SH-SY5Y (cell line): ENCODE measurements around the gene ABCA1.

Experiments
- GATA2 ChIP-seq: IDR thresholded peaks from 2 replicates; pipeline ENCODE4 v1.6.1; 2011; ENCODE audit warnings: mild to moderate bottlenecking, low read depth, low read length
- GATA3 ChIP-seq: IDR thresholded peaks from 2 replicates; pipeline ENCODE4 v1.6.1; 2011; ENCODE audit warnings: low read depth, mild to moderate bottlenecking, low read length, moderate library complexity

Gene ABCA1

DNA sequence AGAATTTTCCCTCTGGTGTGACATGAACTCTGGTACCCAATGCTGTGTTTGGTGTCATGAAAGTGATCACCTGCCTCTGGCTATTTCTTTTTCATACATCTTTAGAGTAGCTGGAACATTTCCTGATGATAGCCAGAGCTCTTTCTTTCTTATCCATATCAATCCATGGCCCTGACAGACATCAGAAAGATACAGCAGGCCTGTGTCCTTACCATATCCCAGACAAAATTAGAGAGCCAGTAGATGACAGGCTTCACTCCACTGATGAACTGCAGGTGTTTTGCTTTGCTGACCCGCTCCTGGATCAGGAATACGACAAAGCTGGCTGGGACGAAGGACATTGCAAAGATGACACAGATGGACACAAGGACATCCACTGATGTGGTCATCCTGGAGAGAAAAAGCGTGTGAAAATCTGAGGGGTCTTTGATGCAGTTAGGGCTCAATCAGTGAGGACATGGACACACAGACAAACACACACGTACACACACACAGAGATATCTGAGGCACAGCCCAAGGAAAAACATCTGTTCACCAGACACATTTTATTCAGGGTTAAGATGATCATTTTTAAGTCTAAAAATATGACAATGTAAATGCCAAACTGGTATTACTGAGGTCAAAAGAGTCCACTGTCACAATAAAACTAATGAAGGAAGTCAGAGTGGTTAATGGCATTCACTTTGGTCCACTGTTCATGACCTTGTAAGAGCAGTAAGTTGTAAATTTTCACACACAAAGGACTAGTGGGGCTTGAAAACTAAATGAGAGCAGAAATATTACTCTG, 129.6 kb downstream of the ABCA1 start:
- TF ChIP-seq GATA2, result peak; percentile 89
- peak; percentile 67 for TF ChIP-seq GATA3

DNA sequence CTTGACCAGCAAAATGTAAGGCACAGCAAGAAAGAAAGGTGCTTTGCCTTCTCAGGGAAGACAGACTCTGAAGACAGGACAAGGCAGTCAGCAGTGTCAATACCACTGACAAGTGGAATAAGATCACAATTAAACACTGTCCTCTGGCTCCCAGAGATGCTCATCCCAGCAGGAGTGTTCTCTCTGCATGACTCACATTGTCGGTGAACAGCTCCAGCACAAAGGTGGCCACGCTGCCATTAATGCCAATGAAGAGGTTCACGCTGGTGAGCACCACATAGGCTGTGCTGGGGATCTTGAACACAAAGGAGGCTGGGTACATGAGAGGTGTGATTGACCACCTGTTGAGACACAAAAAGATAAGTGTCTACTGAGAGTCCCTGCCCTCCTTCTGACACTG, 132.1 kb downstream of the ABCA1 start:
- no peak for TF ChIP-seq GATA3
- no peak for TF ChIP-seq GATA2

DNA sequence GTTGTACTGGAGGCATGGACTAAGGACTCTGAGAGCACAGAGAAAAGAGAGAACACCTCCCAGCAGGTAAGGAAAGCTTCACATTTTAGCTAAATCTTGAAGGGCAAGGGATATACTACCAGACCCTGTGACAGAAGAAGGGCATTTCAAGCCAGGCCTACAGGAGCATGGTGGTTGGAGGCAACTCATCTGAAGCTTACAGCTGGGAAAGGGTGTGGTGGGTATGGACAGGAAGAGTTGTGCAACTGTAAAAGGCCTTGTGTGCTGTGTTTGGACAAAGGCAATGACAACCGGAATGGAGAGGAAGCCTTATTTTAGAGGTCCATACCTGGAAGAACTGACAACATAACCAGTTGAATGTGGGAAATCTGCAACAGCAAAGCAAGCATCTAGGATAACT, 132.9 kb downstream of the ABCA1 start:
- TF ChIP-seq GATA2 (no peak), GATA3 (no peak)

DNA sequence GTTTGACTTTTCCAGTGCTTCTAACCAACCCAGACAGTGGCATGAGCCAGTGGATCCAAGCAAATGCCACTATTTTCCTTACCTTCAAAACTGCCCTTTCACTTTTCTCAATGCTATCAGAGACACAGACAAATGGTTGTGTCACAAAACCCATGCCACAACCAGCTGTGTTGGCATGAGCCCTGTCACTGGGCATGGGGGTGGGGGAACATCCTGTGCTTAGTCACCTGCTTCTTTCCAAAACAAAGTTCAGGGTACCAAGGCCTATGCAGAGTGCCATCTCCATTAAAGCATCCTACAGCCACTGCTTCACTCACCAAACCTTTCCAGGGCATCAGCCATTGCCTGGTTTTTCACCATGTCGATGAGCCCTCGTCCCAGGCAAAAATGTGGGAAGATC, 133.9 kb downstream of the ABCA1 start:
- TF ChIP-seq GATA2, result no peak

DNA sequence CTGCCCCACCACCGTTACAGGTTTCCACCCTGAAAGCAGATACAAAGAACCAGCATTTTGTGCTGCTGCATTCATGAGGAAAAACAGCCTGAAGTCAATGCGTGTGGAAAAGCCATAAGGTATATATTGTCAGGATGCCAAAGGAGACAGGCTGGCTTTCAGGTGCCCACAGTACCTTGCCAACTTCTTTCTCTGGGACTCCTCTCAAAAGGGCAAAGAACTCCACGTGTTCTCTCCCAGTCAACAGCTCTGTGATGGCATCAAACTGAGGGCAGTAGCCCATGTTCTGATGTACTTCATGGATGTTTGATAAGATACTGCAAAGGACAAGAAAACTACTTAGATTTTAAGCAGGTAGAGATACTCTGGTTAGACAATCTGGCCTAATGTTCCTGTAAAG, 139.7 kb downstream of the ABCA1 start:
- no peak for TF ChIP-seq GATA3

DNA sequence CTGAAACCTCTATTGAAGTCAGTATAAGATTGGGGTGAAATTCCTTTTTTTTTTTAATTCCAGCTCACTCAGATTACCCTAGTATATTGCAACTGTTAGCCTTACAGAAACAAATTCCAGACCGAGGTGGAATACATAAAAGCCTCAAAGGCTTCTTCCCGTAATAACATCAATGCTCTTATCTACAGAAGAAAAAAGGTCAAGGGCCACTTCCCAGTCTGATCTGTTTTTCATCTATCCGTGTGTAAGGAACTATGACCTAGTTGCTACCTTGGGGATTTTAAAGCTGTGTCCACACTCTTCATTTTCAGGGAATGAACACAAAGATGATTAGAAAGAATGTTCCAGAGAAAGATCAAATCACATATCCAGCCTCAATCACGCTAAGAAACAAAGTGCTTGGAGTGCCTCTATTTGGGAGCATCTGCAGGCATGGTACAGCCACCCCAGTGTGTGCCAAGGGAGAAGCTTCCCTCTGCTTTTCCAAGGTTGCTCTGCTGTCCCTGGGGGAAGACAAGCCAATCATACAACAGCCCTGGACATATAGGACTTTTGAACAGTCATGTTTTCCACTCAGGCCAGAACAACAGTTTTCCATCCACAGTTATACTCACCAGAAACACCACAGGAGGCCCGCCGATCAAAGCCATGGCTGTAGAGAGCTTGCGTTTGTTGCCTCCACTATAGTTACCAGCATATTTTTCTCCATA, 140.5 kb downstream of the ABCA1 start:
- TF ChIP-seq GATA3 (no peak), GATA2 (no peak)

DNA sequence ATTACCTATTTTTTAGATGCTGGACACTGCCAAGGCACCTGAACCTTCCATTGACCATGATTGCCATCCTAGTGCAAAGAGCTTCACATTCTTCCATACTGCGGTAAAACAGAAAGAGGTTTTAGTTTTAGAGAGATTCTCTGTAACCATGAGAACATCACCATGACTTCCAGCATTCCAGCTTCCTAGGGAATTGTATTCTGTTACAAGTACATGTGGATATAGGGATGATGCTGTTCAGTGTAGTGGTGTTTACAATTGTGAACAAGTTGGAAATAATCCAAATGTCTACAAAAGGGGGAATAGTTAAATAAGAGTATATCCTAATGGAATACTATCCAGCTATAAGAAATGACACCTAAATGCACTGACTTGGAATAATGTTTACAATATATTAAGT, 141.7 kb downstream of the ABCA1 start:
- TF ChIP-seq GATA2 (no peak), GATA3 (no peak)

DNA sequence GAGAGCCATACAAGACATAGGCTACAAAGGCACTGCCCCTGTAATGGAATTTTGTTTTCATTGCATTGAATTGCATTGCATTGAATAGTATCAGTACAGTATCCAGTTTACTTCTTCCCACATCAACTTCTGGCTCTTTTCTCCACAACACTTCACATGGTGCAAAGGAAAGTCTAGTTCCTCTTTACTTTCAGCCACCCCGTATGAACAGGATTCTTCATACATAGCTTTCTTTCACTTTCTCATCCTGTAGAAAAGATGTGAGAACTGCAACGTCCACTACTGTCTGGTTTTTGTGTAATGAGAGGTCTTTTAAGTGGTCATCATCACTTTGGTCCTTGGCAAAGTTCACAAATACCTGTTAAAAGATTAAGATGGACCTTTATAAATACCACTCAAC, 143.9 kb downstream of the ABCA1 start:
- TF ChIP-seq GATA3 (no peak), GATA2 (no peak)

DNA sequence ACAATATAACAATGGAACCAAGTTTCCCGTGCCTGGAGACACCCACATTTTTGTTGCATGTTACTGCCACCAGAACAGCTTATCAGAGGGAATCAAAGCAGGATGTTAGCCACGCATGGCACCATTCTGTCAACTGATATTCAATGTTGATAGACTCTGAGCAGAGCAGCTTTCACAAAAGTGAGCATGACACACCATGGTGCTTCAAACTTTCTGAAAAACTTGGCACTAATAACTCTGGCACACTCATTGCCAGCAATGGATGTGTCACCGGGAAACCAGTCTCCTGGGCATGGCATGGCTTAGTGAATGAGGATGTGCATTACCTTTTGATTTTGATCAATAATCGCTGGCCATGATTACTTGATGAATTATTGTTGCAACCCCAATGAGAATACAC, 144.4 kb downstream of the ABCA1 start:
- no peak for TF ChIP-seq GATA2
- no peak for TF ChIP-seq GATA3

DNA sequence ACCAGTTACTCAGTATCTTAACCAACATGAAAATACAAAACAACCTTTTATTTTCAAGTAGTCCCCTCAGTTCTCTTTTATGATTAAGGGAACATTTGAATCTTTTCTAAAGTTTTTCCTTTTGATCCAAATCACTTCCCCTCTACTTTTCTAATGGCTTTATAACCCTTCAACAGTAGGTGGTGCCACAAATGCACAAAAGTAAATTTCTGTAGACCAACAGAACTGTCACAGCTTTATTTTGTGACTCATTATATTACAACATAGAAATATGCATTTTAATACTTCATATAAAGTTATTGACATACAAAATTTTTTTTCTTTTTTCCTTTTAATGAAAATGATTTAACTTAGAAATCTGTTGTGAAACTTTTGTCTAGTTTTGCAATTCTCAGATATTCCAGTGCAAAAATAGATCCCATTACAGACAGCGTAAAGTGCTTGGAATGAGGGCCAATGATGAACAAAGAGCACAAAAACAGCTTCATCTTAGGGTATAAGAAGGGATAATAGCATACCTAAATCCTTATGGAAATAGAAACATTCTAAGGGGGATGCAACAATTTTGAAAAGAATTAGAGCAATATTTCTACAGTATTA, 147.1 kb downstream of the ABCA1 start:
- no peak for TF ChIP-seq GATA2
- TF ChIP-seq GATA3, result no peak

DNA sequence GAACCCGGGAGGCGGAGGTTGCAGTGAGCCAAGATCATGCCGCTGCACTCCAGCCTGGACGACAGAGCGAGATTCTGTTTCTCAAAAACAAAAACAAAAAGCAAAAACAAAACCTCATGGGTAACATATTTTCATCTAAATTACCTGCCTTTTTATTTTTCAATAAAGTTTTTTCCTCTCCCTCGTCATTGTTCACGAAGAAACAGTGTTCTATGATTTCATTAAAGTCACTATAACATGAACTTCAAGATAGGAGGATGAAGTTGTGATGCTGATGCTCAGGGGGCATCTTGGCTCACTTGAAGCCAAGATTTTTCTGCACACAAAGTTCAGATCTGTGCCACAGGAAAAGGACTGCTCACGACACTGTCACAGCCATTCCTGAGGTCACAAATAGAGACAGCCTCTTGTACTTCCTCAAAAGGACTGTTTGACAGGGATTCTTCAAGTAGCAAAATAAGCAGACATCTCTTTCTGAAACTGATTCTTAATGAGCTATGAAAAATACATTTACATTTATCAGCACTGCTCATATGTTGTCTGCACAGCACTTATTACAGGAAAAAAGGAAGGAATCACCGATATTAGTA, 147.9 kb downstream of the ABCA1 start:
- TF ChIP-seq GATA3 (no peak), GATA2 (no peak)

DNA sequence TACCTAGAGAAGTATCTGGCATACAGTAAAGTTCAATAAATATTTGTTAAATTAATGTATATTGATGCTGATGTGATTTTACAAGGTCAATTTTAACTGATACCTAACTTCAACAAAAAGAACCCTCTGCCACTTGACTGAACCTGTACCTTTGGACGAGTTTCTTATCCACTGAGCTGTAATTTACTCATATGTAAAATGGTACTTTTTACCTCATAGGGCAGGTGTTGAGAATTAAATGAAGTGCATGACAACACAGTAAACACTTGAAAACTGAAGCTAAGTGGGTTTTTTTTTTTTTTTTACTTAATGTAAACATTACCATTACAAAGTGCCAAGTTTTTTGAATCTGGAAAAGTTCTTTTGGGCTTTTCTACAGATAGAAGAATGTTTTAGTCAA, 148.6 kb downstream of the ABCA1 start:
- TF ChIP-seq GATA2 (no peak), GATA3 (no peak)

DNA sequence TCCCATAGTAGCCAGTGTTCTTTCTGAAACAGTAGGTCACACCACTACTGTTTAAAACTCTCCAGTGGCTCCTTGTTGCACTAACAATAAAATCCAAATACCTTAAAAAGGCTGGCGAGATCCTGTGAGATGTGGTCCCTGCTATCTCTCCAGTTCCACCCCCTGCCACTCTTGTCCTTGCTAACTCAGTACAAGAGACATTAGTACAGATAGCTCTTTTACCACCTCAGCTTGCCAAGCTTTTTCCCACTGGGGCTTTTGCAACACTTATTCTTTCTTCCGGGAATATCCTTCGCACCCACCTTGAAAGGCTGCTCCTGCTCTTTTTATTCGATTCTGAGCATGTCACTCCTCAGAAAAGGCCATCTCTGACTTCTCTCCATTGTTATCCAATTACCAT, 149.2 kb downstream of the ABCA1 start:
- TF ChIP-seq GATA2, result no peak
- no peak for TF ChIP-seq GATA3

DNA sequence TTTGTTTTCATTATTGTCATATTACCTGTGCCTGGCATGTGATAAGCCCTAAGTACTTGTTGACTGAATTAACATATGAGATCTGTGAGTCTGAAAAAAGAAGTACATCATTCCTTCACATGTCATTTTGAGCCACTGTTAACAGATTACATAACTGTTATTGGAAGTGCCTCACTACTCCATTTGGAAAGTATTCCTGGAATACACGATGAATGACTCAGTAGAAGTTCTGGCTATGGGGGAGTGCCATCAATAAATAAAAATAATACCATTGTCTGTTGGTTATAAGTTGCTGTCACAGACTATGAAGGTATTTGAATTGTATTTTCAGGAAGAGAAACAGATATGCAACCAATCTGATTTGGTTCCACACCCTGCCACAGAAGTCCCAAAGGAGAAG, 151.2 kb downstream of the ABCA1 start:
- TF ChIP-seq GATA2 (no peak), GATA3 (no peak)

DNA sequence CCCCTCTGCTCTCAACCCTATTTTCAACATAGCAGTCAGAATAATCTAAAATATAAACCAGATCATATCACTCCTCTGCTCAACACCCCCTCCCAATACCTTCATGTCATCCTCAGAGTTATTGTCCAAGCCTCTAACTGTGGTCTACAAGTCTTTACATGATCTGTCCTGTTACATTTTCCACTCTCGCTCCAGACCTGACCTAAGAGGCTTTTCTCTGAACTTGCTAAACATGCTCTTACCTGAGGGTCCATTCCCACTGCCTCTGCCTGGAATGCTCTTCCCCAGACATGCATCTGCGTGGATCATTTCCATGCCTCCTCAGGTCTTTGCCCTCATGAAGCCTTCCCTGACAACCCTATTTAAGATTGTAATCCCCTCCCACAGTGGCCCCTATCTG, 152.0 kb downstream of the ABCA1 start:
- TF ChIP-seq GATA3 (no peak), GATA2 (no peak)
